CD4-positive, alpha-beta T cell treated with Interleukin-2 at 100 ng/mL for 4 hours (primary cell): Measurements from ENCODE around the gene ITSN1.
"Not testable (repeated sequence)": the region's sequence is repeated elsewhere in the genome, so short reads cannot be mapped to it uniquely, and the experiment has no call there.

Experiments
- DNase-seq: peaks from one replicate; pipeline ENCODE4 v3.0.0-alpha.2; 2020; ENCODE audit warnings: low spot score

Gene ITSN1

DNA sequence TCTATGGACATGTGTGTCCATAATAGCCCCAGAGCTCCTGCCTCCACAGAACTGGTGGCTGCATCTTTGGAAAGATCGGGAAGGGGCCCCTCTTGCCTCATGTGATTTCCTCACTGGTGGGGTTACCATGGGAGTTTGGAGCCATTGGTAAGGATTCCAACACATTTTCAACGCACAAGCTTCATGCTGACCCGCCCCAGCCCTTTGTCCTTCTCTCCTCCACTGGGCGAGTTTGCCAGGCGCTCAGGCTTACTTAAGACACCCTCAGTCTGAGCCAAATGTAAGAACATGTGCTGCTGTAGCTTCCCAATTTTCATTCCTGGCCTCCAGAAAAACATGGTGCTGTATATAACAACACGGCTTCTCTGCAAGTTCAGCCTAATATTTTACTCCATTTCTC, 200.9 kb downstream of the ITSN1 start:
- no peak for DNase-seq

DNA sequence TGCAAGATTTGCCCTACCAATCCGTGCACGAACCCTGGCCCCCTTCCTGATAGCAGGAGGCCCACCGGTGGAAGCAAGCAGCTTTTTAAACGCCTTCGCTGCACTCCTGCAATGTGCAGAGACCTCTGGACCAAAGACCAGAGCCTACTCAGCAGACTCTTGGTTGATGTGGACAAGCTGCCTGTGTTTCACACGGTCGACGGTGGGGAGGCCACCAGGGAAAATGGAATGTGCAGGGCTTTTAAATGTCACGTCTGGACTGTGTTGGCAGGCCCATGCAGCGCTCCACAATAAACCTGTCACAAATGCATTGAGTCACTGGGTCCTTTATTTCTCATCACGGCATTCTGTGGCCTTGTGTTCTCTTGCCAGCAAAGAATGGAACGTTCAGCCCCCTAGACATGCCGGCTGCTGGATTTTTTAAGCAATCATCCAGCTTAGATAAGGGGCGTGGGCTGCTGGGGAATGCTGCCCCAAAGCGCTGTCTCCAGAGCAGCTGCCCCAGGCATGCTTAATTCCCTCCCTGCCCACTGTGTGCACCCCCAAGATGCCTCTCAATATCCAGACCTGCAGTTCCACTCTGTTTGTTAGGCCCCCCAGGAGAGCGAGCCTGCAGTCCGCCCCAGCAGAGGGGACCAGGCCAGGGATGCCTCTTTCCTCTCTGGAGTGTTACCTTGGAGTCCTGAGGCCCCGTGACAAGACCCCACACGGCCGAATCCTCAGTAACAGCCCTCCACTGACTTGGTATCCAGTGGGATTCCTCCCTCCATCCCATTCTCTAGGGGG, 202.0 kb downstream of the ITSN1 start:
- DNase-seq: no peak

DNA sequence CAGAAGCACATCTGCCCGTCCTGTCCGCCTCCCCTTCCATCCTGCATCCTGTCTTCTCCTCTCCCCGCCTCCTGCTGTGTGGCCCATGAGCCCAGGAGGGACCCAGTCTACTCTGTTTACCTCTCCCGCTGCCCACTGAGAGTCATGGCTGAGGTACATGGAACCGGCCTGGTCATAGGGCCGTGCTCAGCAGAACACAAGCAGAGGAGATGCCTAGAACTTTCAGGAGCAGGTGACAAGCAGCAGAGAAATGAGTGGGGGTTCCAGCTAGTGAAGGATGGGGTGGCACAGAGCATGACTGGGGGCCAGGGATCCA, 202.5 kb downstream of the ITSN1 start:
- DNase-seq: no peak

DNA sequence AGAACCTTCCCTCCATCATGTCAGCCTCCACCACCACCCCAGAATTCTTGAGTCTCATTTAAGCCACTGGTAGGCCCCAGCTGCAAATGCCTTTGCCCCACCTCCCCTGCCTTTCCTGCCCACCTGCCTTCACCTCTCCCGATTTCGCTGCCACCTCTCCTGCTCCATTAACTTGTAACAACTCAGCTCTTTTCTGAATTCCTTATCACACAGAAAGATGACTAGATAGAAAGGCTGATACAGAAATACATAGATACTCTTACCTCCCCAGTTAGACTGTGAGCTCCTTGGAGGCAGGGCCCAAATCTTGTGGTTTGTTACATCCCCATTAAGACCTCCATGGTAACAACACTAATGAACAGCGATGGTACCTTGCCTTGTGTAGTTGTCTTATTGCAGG, 203.8 kb downstream of the ITSN1 start:
- no peak for DNase-seq

DNA sequence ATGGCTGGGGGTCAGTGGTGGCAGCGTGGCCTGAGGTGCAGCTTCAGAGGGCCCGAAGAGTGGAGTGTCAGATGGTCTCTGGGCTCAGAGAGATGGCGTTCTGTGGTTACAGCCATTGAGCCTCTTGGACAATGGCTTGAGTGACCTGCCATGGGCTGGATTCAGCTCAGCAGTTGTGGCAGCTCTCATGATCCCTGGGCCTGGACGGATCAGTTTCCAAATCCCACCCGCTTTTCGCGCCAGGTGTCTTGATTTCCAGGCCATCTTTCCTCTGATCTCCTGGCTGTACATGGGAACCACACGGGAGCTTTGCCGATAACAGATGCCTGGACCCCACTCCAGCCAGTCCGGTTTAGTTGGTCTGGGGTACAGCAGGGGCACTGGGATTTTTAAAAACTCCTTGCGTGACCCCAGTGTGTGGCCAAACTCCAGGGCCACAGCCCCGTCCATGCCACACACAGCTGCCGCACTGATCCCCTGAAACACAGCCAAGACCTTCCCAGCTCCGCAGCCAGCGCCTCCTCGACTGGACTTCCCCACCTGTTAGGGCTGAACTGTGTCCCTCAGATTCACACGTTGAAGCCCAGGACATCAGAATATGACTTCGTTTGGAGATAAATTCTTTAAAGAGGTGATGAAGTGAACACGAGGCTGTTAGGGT, 205.4 kb downstream of the ITSN1 start:
- DNase-seq: no peak

DNA sequence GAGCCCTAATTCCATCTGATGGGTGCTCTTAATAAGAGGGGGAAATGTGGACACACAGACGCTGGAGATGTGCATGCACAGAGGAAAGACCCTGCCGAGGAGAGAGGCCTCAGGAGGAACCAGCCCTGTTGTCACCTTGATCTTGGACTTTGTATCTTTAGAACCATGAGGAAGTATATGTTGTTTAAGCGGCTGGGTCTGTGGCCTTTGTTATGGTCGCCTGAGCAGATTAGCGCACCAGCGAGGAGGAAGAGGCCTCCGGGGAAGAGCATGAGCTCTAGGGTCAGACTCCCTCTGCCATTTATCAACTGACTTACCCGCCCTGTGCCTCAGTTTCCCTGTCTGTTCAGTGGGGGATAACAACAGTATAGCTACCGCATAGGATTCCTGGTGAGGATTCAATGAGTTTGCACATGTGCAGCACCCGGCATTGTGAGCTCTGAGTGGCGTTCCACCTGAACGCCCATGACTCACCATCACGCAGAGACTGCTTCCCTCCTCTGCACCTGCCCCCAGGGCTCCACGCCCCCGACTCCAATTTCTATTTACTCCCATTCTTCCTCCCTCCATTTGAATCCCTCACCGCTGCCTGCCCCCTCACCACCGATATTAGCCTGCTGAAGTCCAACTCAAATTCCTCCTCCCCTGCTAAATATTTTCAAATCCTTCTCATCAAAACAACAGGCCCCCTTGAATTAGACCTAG, 206.1 kb downstream of the ITSN1 start:
- no peak for DNase-seq

DNA sequence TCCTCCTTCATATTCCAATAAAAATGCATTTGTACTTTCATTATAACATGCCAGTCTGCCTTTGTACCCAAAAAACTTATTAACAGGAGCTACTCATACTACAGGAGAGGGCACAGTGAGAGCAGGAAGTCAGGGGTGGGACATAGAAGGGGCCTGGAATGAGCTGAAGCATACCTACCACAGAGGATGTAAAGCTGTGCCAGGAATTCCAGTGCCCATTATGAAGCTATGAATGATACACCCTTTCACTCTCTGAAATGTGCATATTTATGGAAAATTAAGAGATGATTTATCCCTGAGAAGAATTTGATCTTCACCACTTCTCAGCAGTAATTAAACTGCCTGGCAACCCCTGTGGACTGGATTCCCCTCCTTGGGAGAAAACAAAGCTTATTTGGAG, 207.5 kb downstream of the ITSN1 start:
- DNase-seq: no peak

DNA sequence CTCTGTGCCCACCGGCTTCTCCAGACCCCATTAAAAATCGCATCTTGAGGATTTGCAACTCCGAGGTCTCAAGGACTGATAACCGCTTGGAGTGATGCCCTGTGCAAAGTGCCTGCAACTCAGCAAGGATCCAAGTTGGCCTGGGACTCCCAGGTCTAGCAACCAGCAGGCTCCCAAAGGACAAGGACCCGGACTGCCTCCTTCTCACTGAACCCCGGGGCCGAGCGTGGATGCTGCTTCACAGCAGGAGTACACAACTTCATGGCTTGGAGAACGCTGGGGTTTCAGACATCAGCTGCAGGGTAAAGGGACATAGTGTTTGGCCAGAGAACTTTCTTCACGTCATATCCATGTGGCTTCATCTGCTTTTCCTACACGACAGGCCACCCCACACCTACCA, 208.1 kb downstream of the ITSN1 start:
- no peak for DNase-seq

DNA sequence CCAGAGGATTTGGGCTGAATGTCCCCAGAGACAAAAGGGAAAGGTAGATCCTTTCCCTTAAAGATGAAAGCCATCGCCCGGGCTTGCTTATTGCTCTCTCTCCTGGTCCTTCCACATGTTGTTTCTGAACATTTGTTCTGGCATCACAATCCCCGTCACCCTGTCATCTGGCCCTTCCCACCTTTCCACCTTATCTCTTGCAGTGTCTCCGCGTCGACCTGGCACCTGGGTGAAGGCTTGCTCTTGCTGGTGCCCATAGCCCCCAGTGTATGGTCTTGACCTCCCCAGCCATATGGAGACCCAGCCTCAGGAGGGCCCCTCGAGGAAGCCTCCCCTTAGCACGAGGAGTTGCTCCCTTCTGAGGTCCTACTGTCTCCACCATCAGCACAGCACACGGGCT, 208.7 kb downstream of the ITSN1 start:
- no peak for DNase-seq

DNA sequence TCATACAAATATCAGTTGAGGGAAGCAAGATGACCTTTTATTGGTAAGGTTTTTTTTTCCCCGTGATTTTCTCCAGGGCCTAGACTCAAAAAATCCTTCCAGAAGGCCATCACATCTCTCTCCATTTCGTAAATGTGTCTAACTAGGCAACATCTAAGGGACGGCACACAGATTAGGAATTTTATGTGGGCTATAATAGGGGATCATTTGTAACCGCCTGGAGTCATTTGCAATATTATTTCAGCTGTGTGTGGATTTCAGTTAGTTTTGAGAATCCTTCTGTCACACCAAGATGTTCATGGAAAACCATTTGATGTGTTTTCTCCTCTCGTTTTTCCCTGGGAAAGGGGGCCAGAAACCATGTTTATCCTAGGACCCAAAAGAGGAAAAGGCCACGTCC, 210.2 kb downstream of the ITSN1 start:
- no peak for DNase-seq

DNA sequence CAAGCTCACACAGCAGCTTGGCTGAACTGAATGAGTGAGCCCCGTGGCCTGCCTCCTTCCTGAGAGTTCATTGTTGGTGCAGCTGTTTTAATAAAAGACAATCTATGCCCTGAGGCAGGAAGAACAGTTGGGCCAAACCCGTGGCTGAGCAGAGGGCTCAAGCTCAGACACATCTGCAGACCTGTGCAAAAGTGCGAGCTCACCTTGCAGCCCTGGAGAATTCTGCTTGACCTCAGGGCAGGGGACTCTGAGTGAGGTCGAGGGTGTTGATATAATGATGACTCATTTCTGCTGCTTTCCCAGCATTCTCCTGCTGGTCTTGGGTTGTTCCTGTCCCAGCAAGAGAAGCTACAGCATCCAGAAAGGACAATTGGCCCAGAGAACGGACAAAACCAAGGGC, 212.3 kb downstream of the ITSN1 start:
- no peak for DNase-seq

DNA sequence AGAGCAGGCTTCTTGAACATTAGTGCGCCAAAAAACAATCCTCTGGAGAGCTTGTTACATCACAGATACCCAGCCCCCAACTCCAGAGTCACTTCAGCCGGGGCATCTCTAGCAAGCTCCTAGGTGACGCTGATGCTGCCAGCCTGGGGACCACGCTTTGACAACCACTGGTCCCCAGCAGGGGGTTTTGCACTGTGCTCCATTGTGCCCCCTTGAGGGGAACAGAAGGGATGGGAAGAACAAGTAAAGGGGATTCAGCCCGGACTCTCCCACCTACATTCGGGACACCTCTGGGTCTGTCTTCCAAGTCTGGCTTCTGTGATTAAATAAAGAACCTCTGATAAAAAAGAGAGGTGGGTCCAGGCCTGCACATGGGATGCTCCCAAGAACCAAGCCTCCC, 212.9 kb downstream of the ITSN1 start:
- no peak for DNase-seq

DNA sequence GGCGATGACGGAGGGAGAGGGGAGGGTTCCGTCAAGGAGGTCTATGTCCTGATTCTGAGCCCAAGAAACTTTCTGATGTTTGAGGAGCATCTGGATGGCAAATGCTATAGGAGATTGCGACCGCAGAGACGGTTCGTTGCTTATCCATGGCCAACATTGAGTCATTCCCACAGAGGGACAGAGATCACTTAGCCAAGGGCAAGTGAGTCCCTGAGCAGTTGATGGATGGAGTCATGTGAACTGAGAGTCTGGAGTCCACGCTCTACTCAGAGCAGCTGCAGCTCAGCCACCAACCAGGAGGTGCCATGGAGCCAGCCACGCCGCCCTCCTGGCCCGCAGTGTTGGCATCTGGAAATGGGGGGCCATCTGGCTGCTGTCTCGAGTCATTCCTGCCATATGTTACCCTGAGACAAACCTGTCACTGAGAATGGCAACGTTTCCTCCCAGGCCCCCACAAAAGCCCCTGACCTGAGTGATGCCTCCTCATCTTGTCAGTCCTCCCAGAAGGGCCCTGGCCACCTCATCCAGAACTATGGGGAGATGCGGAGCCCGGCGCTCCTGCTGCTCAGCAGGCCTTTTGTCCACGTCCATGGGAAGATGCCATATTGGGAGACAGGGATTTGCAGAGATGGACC, 214.7 kb downstream of the ITSN1 start:
- DNase-seq: no peak

DNA sequence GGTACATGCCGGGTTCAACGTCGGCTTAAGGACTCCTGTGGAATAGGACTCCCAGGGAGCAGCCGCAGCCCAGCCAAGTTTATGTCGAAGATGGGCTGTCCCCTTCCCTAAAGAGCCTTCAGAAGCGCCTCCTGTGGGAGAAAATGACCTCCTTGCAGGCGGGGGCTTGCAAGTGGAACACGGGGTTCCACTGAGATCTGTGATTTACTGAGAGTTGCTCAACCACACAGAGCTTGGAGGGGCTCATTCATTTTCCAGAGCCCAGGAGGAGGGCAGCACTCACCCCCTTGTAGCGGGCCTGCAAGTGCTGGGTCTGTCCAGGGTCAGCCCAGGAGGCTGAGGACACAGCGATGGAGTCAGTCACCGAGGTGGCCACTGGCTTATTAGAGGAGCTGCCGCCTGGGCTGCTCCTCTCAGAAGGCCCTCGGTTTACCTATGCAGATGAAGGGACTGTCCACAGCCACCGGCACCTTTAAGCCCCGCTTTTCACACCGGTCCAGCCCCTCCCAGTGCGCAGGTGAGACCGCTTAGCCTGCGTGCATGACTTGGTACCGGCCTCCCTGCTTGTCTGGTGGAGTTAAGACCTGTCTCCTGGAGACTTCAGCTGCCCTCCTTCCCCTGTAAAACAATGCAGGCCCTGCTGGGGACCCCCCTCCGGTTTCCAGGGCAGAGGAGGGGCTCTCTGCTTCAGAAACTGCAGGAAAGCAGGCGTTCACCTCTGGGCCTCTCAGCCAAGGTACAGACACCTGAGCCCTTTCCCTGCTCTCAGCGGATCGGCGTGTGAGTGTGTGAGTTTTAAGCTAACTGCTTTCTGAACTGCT, 215.8 kb downstream of the ITSN1 start:
- no peak for DNase-seq

DNA sequence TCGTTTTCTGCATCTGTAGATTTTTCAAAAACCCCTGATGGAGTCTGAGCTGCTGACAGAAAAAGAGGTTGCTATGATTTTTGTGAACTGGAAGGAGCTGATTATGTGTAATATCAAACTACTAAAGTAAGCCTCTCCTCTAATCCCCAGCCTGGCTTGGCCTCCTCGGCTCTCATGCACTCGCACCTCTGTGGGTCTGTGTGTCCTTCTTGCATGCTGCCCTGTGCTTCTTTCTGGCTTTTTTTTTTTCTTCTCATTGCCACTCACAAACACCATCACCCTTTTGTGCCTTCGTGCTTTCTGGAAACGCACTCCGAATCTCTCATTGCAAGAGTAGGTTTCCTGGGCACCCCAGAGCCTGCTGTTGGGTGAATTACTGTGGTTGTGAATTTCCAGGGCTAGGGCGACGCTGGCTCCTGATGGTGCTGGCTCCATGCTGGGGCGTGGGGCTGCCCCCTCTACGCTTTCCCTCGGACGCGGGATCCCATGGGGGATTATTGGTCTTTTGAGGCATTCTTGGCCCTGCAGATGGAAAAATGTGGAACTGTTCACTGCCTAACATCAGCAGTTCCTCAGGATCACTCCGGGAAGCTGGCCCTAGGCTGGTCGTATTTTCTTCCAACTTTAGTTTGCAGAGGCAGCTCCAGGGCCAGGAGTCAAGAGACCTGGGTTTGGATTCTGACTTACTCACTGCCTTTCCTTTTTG, 216.5 kb downstream of the ITSN1 start:
- no peak for DNase-seq

DNA sequence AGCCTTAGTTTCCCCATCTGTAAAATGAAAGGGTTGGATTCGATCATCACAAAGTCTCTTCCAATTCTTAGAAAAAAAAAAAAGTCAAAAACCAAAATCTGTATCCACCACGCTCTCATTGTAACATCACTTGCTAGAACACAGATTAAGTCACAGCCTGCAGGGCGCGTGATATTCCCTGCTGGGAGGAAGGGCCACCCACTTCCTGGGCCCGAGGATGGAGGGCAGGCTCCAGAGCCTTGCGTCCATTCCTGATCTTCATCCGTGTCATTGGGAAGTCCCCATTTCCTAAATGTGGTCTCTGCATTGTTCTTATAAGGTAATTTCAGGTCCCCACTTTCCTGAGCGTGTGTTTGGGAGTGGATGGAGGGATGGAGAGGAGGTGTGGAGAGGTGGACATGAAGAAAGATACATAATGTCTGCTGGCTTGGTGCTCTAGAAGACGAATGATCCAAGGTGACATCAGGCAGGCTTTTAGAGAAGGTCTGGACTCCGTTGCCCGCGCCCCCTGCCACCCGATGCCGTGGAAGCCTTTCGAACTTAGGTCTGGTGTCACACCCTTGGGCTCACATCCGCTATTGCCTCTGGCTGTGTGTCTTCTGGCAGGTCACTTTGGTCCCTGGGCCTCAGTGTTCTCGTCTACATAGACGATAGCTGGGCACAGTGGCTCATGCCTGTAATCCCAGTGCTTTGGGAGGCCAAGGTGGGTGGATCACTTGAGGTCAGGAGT, 217.2 kb downstream of the ITSN1 start:
- no peak for DNase-seq

DNA sequence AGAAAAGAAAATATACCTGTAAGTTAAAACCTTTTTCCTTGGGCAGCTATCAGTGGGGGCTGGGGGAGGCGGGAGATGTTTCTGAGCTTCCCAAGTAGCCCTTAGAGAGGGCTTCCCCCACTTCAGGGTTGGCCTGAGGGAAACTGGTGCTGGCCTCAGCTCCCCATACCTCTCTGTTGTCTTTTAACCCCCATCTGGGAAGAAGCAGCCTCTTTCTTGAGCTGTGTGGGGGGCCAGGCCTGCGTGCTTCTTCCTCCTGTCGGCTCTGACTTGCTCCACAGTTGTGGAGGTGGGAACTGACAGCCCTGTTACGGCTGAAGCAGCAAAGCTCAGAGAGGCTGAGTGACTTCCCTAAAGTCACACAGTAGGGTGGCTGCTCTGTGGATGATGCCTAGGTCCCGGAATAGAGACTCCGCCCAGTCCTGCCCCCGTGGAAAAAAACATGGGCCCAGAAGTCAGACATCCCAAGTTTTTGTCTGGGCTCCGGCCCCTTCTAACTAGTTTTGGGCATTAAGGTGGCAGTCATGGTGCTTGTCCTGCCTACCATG, 218.1 kb downstream of the ITSN1 start:
- no peak for DNase-seq

DNA sequence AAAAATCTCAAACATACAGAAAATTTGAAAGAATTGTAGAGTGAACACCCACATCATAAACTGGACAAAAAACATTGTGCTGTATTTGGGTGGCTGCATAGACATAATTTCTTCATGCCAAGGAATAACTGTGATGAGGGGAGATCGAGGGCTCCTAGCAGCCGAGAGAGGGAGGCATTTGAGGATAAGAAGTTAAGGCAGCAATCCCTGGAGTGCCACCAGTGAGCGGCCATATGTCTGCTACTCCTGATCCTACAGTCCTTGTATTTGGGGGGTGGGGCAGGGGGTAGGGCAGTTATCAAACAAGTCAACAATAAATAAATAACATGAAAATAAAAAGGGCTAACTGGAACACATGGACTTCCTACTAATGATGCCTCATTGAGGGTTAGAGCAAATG, 218.8 kb downstream of the ITSN1 start:
- DNase-seq: no peak

DNA sequence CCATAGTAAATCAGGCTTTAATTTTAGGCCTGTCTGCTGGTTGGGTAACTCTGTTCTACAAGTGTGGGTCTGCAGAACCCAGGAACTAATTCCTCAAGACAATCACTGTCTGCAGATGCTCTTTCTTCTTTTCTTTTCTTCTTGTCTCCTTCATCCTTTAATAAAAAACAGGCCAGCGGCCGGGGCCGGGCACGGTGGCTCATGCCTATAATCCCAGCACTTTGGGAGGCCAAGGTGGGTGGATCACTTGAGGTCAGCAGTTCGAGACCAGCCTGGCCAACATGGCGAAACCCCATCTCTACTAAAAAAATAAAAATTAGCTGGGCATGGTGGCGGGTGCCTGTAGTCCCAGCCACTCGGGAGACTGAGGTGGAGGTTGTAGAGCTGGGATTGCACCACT, 220.9 kb downstream of the ITSN1 start:
- DNase-seq: not testable (repeated sequence)

DNA sequence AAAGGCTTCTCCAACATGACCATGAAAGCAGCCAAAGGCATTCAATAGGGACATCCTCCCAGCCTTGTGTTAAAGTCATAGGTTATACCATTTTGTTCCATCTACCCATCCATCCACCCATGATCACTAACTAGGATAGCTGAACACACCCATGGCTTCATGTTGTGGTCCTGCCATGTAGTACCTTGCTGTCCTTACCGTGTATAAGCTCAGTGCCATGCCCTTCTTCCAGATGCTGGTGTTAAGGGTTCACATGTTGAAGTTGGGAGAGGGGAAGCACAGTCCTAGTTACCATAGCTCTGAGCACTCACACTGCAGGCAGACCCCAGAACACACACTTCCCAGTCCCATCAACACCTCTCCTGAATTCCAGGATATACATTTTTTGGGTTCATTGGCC, 221.8 kb downstream of the ITSN1 start:
- DNase-seq: no peak

DNA sequence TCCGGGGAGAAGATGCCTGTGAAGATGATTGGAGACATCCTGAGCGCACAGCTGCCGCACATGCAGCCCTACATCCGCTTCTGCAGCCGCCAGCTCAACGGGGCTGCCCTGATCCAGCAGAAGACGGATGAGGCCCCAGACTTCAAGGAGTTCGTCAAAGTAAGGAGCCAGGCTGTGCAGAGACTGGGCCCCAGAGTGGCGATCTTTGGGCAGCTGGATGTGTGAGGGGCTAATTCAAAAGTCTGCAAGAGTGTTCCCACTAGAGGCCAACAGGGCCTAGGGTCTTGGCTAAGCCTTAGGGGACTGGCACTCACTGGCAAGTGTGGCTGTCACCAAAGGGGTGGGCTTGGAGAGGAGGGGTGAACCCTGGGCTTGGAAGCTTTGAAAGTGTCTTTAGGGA, 222.9 kb downstream of the ITSN1 start:
- no peak for DNase-seq
